ENCODE results near the gene AIG1. TPM values are rescaled to one million over a fixed set of nuclear protein-coding genes. Genes with fewer than 3 reads are reported as not detected.
"Not testable (repeated sequence)": the region's sequence is repeated elsewhere in the genome, so short reads cannot be mapped to it uniquely, and the experiment has no call there.

AIG1 gene
- total RNA-seq, 1 experiment from 2014 or later: 31.0 TPM

DNA sequence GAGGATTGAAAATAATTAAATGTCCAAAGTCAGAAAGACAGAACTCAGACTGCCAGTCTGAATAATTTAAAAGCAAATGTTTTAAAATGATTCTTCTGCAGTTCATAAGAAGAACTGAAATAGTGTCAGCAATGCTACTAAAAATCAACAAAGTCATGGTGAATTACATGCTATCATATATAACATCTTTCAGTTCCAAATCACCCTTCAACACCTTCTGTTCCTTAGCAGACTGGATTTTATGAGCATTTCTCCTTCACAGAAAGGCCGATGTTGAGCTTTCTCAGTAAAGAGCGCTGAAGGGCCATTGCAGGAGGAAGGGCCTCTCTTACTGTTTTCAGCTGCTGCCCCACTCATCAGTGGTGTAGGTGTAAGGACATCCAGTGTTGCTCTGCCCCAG lies 63.3 kb downstream of the AIG1 start:
- no peak for DNase-seq (ENCODE audit: extremely low read depth, low read depth)

DNA sequence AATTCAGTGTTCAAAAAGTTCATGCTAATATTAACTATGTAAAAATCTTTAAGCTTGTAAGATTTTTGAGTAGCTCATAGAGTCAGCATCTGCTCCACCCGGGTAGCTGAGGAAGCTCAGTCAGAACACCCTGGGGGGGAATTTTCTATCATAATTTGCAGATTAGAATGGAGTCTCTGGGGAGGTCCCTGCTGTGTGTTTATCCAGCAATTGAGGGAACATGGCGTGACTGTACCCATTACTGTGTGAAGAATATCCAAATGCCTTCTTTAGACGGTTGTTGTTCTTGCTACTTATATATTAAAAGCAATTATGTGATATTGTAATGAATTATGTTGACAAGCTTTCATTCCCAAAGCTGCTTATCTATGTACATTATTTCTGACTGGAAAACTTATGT lies 64.8 kb downstream of the AIG1 start:
- no peak for DNase-seq (ENCODE audit: extremely low read depth, low read depth)

DNA sequence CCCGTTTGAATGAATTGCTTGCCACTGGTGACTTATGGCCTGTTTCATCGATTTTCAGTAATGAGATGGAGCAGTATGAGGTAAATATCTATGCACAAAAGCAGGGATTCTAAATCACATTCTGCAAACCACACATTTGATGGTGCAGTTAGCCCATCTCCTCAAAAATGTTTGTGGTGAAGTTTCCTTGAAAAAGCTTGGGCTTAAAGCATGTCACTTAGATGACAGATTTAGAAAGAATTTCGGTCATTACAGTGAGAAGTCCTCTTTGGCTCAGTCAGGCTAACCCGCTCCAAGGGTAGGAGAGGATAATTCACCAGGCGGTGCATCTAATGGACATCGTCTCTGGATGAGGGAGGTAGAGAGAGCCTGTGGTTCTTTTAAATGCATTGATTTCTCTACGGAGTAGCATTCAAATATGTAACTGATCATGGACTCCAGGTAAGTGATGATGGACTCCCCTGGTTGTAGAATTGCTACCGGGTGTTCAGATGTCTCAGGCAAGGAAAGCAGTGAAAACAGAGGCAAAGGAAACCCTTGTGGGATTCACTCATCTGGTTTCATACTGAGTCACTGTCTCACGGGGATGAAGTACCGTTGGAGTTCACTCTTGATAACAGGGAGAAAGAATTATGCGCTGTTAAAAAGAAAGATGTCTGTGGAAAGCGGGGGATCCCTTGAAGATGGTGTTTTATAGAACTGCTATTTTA lies 65.3 kb downstream of the AIG1 start:
- DNase-seq (ENCODE audit: extremely low read depth, low read depth): no peak

DNA sequence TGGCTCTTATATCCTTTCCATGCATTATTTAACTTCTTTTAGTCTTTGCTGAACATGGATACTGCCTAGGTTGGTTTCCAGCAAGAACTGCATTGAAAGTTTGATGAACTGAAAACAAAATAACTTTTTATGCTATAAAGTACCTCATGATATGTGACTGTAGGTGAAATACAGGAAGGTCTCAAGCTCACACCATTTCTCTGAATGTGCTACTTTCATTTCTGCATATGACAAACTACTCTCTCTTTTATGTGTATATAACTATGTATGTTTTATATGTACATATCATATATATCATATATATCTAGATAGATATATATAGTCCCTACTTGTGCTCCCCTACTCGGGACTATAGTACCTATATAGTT lies 65.9 kb downstream of the AIG1 start:
- DNase-seq (ENCODE audit: extremely low read depth, low read depth): no peak

DNA sequence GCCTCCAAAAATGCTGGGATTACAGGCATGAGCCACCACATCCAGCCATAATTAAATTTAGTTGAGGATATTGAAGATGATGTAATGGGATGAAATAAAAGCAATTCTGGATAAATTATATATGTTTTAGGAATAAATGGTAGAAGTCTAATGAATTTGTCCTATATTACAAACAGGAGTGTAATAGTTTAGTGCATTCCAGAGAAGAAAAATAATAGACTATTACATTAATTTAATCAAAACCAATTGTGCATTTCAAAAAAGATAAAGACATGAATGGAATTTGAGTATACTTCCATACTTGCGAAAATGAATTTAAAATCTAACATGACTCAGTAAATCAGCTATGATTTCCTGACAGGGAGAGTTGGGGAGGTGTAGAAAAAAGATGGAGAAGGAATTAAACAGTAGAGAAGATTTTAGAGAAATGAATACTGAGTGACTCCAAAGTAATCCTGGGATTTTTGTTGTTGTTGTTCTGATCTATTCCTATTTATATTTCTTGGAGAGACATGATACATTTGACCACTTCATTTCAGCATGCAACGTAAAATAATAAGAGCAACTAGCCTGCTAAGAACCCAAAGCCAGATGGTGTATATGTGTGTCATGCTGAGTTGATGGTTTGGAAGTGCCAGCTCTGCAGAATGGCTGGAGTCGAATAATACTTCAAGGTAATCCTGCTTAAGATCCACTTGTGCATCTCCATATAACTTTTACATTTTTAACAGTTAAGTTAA lies 67.4 kb downstream of the AIG1 start:
- no peak for DNase-seq (ENCODE audit: extremely low read depth, low read depth)

DNA sequence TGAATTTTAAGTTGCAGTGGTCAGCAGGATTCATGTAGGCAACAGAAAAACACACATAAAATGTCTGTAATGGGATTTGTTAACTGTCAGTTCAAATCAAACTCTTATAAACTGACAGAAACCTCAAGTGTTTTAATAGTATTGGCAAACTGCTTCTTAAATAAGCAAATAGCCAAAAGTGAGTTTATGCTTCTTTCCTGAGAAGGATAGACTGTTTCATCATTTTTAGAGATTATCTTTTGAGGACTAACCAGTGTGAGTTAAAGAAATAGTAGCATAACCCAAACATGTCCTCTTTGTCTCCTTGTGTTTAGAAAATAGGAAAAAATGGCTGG lies 68.0 kb downstream of the AIG1 start:
- no peak for DNase-seq (ENCODE audit: extremely low read depth, low read depth)

DNA sequence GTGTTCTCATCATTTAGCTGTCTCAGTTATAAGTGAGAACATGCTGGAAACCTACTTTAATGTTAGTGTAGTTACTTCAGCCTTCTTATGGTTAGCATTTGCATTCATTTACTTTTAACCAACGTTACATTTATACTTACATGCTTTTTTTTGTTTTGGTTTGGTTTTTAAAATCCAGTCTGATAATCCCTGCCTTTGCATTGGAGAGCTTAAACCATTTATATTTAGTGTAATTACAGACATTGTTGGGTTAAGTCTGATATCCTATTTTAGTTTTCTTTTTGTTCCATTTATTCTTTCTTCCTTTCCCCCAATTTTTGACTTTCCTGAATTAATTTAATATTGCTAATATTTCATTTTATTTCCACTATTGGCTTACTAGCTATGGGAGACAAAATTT lies 70.2 kb downstream of the AIG1 start:
- DNase-seq (ENCODE audit: extremely low read depth, low read depth): no peak

DNA sequence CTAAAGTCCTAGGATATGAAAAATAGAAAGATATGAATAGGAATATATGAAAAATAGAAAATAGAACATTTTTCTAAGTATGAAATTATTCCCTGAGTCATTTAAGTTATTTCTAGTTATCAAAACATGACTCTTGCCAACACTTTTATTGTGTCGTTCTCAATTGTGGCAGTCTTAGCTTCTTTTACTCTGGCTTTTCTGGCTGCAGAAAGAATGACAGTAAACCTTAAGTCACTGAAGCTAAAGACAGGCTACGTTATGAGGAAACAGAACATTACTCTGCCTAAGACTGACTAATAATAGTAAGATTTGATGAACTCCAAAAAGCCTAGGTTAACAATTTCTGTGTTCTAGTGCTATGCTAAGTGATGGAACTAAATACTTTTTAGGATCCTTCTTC lies 74.6 kb downstream of the AIG1 start:
- DNase-seq (ENCODE audit: extremely low read depth, low read depth): no peak

DNA sequence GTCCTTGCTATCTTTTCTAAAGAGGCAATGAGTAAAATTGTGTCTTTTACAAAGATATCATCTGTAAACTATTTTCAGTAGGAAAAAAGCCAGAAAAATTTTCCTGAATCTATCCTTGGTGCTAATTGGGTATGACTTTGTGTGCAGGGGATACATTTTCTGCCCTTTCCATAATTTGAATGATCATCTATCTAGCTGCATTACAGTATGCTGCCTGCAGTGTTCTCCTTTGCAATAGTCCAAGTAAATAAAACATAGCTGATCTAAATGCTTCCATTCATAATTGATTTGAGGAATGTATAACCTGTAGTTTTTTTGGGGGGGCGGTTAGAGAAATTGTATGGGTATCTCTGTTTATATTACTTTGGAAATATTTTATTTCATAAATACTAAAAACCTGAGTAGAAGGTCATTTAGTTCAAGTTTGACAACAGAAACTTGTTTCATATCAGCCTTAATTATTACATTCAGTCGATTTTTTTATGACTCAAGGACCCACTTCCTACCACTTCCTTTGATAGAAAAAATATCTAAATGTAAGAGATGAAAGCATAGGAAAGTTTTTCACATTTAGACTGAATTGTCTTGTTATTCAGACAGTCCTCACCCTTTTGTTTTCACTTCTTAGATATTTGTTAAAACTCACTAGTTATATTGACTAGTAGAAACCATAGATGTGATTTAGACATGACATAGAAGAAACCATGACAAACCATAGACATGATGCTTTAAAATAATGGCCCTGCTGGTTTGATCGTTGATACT lies 75.3 kb downstream of the AIG1 start:
- no peak for DNase-seq (ENCODE audit: extremely low read depth, low read depth)

DNA sequence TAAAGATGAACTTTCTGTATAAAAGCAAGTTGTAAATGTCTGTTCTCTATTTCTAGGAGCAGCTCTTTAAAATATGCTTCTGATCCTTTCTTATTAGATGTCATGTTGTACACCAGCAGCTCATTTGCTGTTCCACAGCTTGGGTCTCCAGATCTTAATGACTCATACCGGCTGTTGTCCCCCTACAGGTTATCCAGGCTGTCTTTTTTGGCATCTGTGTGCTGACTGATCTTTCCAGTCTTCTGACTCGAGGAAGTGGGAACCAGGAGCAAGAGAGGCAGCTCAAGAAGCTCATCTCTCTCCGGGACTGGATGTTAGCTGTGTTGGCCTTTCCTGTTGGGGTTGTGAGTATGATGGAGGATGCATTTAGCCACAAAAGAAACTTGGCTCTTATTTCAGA lies 76.0 kb downstream of the AIG1 start:
- DNase-seq (ENCODE audit: extremely low read depth, low read depth): no peak

DNA sequence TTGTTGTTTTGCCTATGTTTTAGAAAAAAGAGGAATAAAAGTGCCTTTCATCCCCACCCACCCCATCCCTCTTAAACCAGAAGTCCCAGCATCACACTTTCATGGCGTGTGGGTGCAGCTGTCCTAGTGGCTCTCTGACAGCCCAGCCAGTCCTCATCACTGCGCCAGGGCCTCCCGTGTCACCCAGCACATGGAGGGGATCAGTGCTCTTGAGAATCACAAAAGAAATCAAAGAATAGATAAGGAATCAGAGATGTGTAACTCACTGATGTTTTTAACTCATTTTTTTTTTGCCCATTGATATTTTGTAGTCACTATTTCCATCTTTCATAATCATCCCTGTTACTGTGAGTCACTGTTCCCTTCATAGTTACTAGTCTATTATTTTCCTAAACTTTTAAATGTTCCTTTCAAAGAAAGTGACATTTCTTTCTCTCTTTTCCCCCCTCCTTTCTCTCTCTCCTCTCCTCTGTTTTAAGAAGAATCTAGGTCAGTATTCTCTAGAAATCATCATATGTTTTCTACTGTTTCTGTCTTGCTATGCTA lies 78.6 kb downstream of the AIG1 start:
- DNase-seq (ENCODE audit: extremely low read depth, low read depth): no peak

DNA sequence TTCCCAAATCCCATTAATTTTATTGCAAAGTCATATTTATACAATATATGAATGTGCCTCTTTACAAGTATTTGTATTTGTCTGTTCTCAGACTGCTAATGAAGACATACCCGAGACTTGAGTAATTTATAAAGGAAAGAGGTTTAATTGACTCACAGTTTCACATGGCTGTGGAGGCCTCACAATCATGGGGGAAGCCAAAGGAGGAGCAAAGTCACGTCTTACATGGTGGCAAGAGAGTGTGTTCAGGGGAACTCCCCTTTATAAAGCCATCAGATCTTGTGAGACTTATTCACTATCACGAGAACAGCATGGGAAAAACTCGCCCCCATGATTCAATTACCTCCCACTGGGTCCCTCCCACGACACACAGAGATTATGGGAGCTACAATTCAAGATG lies 79.2 kb downstream of the AIG1 start:
- DNase-seq (ENCODE audit: extremely low read depth, low read depth): not testable (repeated sequence)

DNA sequence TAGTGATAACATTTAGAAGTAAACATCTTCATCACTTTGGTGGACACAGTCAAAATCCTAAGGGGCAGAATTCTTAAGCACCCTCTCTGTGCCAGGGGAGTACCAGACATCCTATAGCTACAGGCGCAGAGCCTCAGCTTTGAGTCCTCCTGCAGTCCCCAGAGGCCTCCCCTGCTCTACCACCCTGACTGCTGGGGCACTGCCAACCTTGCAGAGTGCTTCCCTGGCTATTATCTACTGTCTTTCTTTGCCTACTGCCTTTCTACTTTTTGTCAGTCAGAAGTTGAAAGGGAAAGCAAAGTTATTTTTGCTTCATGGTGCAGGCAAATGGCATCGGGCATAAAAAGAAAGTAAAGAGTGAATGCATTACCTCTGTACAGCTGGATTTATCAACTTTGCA lies 80.1 kb downstream of the AIG1 start:
- DNase-seq (ENCODE audit: extremely low read depth, low read depth): no peak

DNA sequence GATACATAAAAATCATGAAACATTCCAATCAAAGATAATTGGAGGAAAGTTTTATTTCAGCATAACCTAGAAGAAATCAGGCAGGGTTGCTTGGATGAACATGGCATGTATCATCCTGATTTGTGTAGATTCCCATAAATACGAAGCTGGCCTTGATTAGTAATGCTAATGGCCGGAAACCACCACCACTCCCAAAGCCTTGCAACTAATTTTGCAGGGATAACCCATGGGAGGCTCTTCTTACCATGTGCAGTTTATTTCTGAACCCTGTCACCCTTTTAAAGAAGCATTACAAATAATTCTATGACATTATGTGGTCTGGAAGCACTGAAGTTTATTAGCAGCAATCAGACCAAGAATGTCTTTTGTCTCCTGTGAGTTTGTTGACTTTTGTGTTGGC lies 80.8 kb downstream of the AIG1 start:
- no peak for DNase-seq (ENCODE audit: extremely low read depth, low read depth)

DNA sequence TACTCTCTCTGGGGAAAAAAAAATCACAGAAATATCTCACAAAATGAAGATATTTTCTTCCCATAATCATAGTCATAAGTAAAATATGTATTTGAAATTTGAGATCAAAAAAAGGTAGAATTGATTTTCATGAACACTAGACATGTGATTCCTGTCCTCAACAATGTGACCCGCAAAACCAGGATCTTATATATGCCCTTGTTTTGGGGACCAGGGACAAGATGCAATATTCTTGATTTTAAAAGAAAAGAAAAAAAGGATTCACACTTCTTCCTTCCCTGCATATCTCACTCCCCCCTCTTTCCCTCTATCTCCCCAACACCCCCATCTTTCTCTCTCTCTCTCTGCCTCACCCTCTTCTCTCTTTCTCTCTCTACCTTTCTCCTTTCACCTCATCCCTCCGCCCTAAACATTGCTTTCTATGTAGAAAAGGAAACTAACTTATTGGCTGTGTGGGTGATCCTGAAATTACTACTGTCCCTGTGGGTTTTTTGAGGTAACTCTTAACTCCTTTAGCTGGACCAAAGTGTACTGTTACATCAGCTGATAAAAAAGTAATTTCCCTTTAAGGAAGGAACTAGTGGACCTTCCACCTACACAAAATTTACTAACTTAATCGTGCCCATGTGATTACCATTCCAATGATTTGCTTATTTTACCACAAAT lies 85.6 kb downstream of the AIG1 start:
- no peak for DNase-seq (ENCODE audit: extremely low read depth, low read depth)

DNA sequence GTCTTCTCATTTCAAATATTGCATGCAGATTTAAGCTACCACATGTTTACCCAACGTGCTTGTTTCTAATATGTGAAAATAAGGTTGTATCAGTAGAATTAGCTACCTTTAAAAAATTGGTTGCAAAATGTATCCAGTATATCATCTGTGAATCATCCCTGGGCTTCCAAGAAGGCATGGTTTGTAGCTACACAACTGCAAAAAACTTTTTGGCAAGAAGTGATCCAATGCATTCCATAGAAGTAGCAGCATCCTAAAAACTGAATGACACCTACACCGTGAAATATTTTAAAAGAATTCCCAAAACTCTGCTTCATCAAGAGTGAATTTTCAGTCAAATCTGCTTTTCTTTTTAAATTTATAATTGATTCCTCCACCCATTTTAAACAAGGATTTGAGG lies 89.1 kb downstream of the AIG1 start:
- no peak for DNase-seq (ENCODE audit: extremely low read depth, low read depth)

DNA sequence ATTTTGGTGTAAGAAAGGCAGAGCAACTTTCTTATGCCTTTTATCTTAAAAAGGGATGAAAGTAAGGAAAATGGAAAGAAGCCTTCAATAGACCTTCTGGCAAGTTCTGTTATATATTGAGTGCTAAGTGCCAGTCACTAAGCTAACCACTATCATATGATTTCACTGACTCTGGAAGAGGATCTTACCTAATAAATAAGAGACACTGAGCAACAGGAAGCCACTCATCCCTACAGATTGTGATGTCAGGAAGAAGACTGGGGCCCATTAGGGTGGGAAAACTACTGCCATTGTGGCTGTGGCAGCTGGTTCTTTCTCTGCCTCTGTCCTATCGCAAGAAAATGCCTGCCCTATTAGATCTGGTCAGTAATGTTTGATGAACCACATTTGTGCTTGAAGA lies 89.6 kb downstream of the AIG1 start:
- no peak for DNase-seq (ENCODE audit: extremely low read depth, low read depth)

DNA sequence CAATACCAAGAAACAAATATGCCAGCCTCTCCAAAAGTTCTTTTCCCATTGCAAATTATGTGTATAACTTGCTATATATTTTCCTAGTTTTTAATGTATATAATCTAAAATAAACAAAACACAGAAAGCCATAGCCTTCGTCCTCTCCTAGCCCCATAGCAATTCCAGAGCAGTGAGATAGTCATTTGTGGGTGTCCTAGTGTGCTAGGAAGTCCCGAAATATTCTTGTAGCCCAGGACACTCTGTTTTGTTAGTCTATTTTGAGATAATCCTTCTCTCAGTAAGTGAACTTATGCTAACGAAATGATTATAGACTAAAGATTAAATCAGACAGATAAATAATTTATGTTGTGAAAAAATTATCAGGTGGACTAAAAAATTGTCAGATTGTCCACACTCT lies 90.7 kb downstream of the AIG1 start:
- DNase-seq (ENCODE audit: extremely low read depth, low read depth): no peak

DNA sequence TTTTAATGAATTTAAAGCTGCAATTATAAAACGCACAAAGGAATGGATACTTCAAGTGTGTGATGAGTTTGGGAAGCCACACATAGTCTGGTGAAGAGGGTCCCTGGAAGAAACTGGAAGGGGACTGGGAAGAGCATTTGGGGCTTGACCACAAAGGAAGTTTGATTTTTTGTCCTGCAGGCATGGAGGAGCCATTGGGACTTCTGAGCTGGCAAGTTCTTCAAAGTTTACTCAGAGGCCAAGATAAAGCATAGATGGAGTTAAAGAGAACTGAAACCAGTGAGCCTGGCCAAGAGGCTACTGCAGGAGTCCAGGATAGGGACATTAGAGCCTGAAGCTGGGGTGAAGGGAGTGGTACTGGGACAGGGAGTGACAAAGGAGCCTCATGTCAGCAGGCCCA lies 95.0 kb downstream of the AIG1 start:
- DNase-seq (ENCODE audit: extremely low read depth, low read depth): no peak

DNA sequence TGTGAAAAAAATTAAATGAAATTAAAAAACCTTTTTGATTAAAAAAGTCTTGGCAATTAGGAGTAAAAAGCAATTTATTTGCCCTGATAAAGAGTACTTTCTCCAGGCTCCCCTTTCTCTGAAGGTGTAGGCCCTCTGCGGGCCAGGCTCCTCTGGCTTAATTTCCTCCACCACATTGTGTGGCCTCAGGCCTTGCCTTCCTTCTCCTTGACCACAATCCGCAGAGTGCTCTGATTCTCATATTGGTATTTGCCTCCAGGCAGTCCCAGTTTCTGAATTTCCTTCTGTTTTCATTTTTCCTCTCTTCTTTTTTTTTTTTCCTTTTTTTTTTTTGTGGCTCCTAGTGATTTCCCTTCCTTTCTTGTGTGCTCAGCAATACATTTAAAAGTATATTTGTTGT lies 96.4 kb downstream of the AIG1 start:
- no peak for DNase-seq (ENCODE audit: extremely low read depth, low read depth)

DNA sequence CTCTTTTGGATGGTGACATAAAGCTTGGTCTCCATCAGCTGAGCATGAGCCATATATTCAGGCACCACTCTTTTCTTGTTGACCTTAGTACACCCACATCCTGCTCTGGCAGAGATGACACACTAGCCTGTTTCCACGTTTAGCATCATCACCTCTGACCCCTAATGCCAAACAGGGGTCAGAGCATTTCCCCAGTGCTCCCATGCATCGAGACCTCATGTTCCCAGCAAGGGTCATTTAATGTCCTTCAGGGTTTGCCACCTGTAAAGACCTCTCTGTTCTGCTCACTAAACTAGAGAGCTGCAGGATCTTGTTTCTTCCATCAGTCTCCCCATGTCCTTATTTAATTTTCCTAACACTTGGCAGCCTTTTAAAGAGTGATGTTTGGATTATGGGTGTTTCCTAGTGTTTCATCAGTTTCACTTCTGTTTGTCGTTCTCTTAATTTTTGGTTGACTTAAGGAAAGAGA lies 97.5 kb downstream of the AIG1 start:
- peak; percentile 2 for DNase-seq (ENCODE audit: extremely low read depth, low read depth)
